SK-N-SH (cell line): ENCODE data around the gene SIRPB2. TPM values are rescaled to one million over a fixed set of nuclear protein-coding genes. Genes with fewer than 3 reads are reported as not detected.

Source experiments
- CTCF ChIA-PET: fragments of 300-600, 350-600 bp; formaldehyde crosslinking; extraction: SDS; loops from one replicate; lab custom pipeline; 2021; lab: Yijun Ruan, JAX
- POLR2A ChIA-PET: fragments of 350-600 bp; sonication (Branson Sonifier 250); formaldehyde crosslinking; extraction: SDS; loops from one replicate; lab custom pipeline; 2020; ENCODE audit warnings: antibody characterized with exemption, inconsistent platforms; lab: Yijun Ruan, JAX
- DNase-seq: peaks from one replicate; pipeline ENCODE4 v3.0.0; 2012
- H2AFZ ChIP-seq: fragments of 200-600 bp; sonication (generic); 2 replicates; pipeline ENCODE4 v1.8.1; 2016; ENCODE audit warnings: antibody characterized with exemption, mild to moderate bottlenecking, low read depth
- H3F3A ChIP-seq: fragments of 200-600 bp; sonication (generic); replicated peaks from 2 replicates; pipeline ENCODE3; 2016; ENCODE audit warnings: antibody characterized with exemption, mild to moderate bottlenecking; ENCODE audit not compliant: insufficient read depth
- H3K27ac ChIP-seq, 2 experiments: fragments of 200-500 bp in 1 of 2; fragments of 200-600 bp in 1 of 2; sonication (Bioruptor generic) in 1 of 2; sonication (generic), shearing (Covaris generic) in 1 of 2; 2 replicates each; pipeline versions ENCODE4 v1.5.1 to v1.6.1; 2014 to 2016; ENCODE audit warnings: low read depth in 2 of 2, inconsistent platforms in 1 of 2, low read length in 1 of 2, mild to moderate bottlenecking in 1 of 2, mixed read lengths in 1 of 2
- H3K27me3 ChIP-seq: fragments of 200-600 bp; sonication (generic), shearing (Covaris generic); 2 replicates; pipeline ENCODE4 v1.6.1; 2016; ENCODE audit warnings: mixed run types; ENCODE audit not compliant: insufficient read depth
- H3K36me3 ChIP-seq, 2 experiments: fragments of 200-500 bp in 1 of 2; fragments of 200-600 bp in 1 of 2; sonication (Bioruptor generic) in 1 of 2; sonication (generic) in 1 of 2; replicated peaks in 1 of 2; 2 replicates each; pipeline versions ENCODE3 to v1.5.1; 2014 to 2016; ENCODE audit warnings: low read length in 1 of 2, mild to moderate bottlenecking in 1 of 2; ENCODE audit not compliant: insufficient read depth in 2 of 2, control insufficient read depth in 1 of 2
- H3K4me1 ChIP-seq, 2 experiments: fragments of 200-500 bp in 1 of 2; fragments of 200-600 bp in 1 of 2; sonication (Bioruptor generic) in 1 of 2; sonication (generic), shearing (Covaris generic) in 1 of 2; 2 replicates each; pipeline versions ENCODE4 v1.5.1 to v1.6.1; 2014 to 2016; ENCODE audit warnings: low read depth in 1 of 2, low read length in 1 of 2, mixed run types in 1 of 2; ENCODE audit not compliant: insufficient read depth in 2 of 2, control insufficient read depth in 1 of 2
- H3K4me2 ChIP-seq: fragments of 200-600 bp; sonication (generic), shearing (Covaris generic); 2 replicates; pipeline ENCODE4 v1.6.1; 2017; ENCODE audit warnings: mixed run types
- H3K4me3 ChIP-seq, 2 experiments: fragments of 200-500 bp in 1 of 2; fragments of 200-600 bp in 1 of 2; sonication (Bioruptor generic) in 1 of 2; sonication (generic), shearing (Covaris generic) in 1 of 2; 2 replicates each; pipeline versions ENCODE4 v1.5.1 to v1.8.1; 2014 to 2016; ENCODE audit warnings: low read depth in 2 of 2, inconsistent platforms in 1 of 2, low read length in 1 of 2, mild to moderate bottlenecking in 1 of 2, mixed read lengths in 1 of 2, moderate library complexity in 1 of 2
- H3K79me2 ChIP-seq: fragments of 200-600 bp; sonication (generic); 2 replicates; pipeline ENCODE4 v1.8.1; 2017; ENCODE audit warnings: mild to moderate bottlenecking; ENCODE audit not compliant: insufficient read depth
- H3K9ac ChIP-seq: fragments of 200-600 bp; sonication (generic); 2 replicates; pipeline ENCODE4 v1.6.1; 2017; ENCODE audit warnings: mixed run types
- H3K9me2 ChIP-seq: fragments of 200-600 bp; sonication (generic); 2 replicates; pipeline ENCODE4 v1.6.1; 2017; ENCODE audit warnings: mixed run types
- H3K9me3 ChIP-seq: fragments of 200-600 bp; sonication (generic); 2 replicates; pipeline ENCODE4 v1.6.1; 2017; ENCODE audit warnings: mixed run types, mild to moderate bottlenecking, moderate library complexity
- H4K20me1 ChIP-seq: fragments of 200-600 bp; sonication (generic); 2 replicates; pipeline ENCODE4 v1.6.1; 2017; ENCODE audit warnings: mild to moderate bottlenecking, mixed run types; ENCODE audit not compliant: insufficient read depth
- FOSL2 ChIP-seq: IDR thresholded peaks from 2 replicates; pipeline ENCODE4 v1.4.0; 2012; ENCODE audit warnings: low read depth, mild to moderate bottlenecking, moderate library complexity, borderline replicate concordance
- FOXJ3 ChIP-seq: sonication (generic); formaldehyde crosslinking; IDR thresholded peaks from 2 replicates; pipeline ENCODE4 v1.5.1; 2020; ENCODE audit warnings: mild to moderate bottlenecking, missing genetic modification reagents
- FOXM1 ChIP-seq: IDR thresholded peaks from 2 replicates; pipeline ENCODE4 v1.4.0; 2012; ENCODE audit warnings: low read depth, mild to moderate bottlenecking
- JUND ChIP-seq: IDR thresholded peaks from 2 replicates; pipeline ENCODE4 v1.4.0; 2012
- SIN3A ChIP-seq: IDR thresholded peaks from 2 replicates; pipeline ENCODE4 v1.6.1; 2012; ENCODE audit warnings: low read depth, mild to moderate bottlenecking, low read length, moderate library complexity, borderline replicate concordance
- USF2 ChIP-seq: fragments of 150-350 bp; IDR thresholded peaks from 2 replicates; pipeline ENCODE4 v1.6.1; 2017; ENCODE audit warnings: antibody characterized with exemption, low read length, low read depth, borderline replicate concordance
- whole genome bisulfite sequencing: methylation state at CpG from one replicate; pipeline ENCODE4 v1.1.6; 2017; ENCODE audit warnings: low lambda C conversion rate; 5-methylcytosine and 5-hydroxymethylcytosine counted together
- polyA plus RNA-seq, 3 experiments: library from polyadenylated mRNA; depleted of rRNA; stranded (reverse); fragments of >200 nt; gene quantifications; 2 replicates each; pipeline ENCODE4 v1.2.3, GENCODE V29; 2012
- TF ChIP-seq, protein P1 (sequence below): IDR thresholded peaks from 2 replicates; pipeline ENCODE4 v1.4.0; 2012; ENCODE audit warnings: low read depth, borderline replicate concordance
- TF ChIP-seq, protein P2 (sequence below): fragments of 150-350 bp; IDR thresholded peaks from 2 replicates; pipeline ENCODE4 v1.6.1; 2016; ENCODE audit warnings: mild to moderate bottlenecking, low read depth, low read length

Gene SIRPB2
- polyA plus RNA-seq, 1 of the 3 experiments (the other 2 are of a cell fraction), result not detected

- H4K20me1 ChIP-seq, result no peaks in the 10 kb centered on the region
- DNase-seq, result no peak
- no peaks in the 10 kb centered on the region for H3K36me3 ChIP-seq
- WGBS, result 25% methylated on average over 4 of the region's 4 CpGs
- H3K4me2 ChIP-seq, result peak overlapping the region; percentile 55; the same call in 1 of the 2 replicates
- no peaks in the 10 kb centered on the region for H3K79me2 ChIP-seq
- H3K9ac ChIP-seq, result no peak overlapping the region
- H3K9me2 ChIP-seq, result no peaks in the 10 kb centered on the region
- no peak overlapping the region for H3K27ac ChIP-seq
- ChIA-PET CTCF (interaction anchor here (0.7 to 2.6 kb wide), 2 partner anchors 12 to 166 kb away, joined by 3 to 9 read pairs; partner anchors contain the start of gene NSFL1C), POLR2A (no interaction called here)
- TF ChIP-seq, protein P1, sequence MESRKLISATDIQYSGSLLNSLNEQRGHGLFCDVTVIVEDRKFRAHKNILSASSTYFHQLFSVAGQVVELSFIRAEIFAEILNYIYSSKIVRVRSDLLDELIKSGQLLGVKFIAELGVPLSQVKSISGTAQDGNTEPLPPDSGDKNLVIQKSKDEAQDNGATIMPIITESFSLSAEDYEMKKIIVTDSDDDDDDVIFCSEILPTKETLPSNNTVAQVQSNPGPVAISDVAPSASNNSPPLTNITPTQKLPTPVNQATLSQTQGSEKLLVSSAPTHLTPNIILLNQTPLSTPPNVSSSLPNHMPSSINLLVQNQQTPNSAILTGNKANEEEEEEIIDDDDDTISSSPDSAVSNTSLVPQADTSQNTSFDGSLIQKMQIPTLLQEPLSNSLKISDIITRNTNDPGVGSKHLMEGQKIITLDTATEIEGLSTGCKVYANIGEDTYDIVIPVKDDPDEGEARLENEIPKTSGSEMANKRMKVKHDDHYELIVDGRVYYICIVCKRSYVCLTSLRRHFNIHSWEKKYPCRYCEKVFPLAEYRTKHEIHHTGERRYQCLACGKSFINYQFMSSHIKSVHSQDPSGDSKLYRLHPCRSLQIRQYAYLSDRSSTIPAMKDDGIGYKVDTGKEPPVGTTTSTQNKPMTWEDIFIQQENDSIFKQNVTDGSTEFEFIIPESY, result no peak
- TF ChIP-seq FOXJ3 (CRISPR knock-in tag), result no peak
- TF ChIP-seq JUND, result peak; percentile 48; the same call in 1 of the 2 replicates
- TF ChIP-seq, protein P2, sequence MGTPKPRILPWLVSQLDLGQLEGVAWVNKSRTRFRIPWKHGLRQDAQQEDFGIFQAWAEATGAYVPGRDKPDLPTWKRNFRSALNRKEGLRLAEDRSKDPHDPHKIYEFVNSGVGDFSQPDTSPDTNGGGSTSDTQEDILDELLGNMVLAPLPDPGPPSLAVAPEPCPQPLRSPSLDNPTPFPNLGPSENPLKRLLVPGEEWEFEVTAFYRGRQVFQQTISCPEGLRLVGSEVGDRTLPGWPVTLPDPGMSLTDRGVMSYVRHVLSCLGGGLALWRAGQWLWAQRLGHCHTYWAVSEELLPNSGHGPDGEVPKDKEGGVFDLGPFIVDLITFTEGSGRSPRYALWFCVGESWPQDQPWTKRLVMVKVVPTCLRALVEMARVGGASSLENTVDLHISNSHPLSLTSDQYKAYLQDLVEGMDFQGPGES, result no peak
- TF ChIP-seq USF2, result no peak
- TF ChIP-seq SIN3A, result no peak
- no peak for TF ChIP-seq FOXM1
- peak; percentile 74; the same call in 1 of the 2 replicates for TF ChIP-seq FOSL2
- H3K4me1 ChIP-seq, result peaks cover 0 to 8% of the 10 kb centered on the region in 2 experiments; a peak in 1 of 4 replicates
- no peaks in the 10 kb centered on the region for H3K9me3 ChIP-seq
- H3K4me3 ChIP-seq, result no peak overlapping the region
- peak overlapping the region; percentile 62; the same call in 1 of the 2 replicates for H2AFZ ChIP-seq
- H3F3A ChIP-seq, result no peaks in the 10 kb centered on the region
- no peaks in the 10 kb centered on the region for H3K27me3 ChIP-seq
These were observed 12.7 kb downstream of the SIRPB2 start for GRCh38 chr20:1478566-1478965.

GRCh38 chr20:1477896-1478490 lies 13.2 kb downstream of the SIRPB2 start:
- H3K9me3 ChIP-seq, result no peaks in the 10 kb centered on the region
- peak overlapping the region; percentile 55; the same call in 1 of the 2 replicates for H3K4me2 ChIP-seq
- H3K27ac ChIP-seq, result no peak overlapping the region
- ChIA-PET CTCF (interaction anchor here (1.8 to 2.6 kb wide), 2 partner anchors 11 kb away, joined by 8 to 9 read pairs; partner anchors contain the start of gene NSFL1C), POLR2A (no interaction called here)
- no peaks in the 10 kb centered on the region for H3K27me3 ChIP-seq
- H2AFZ ChIP-seq, result no peak overlapping the region
- H3K4me1 ChIP-seq, result peaks cover 0 to 8% of the 10 kb centered on the region in 2 experiments; a peak in 1 of 4 replicates
- no peak for TF ChIP-seq JUND
- H3K79me2 ChIP-seq, result no peaks in the 10 kb centered on the region
- H4K20me1 ChIP-seq, result no peaks in the 10 kb centered on the region
- no peak overlapping the region for H3K4me3 ChIP-seq
- WGBS, result 64% methylated on average over 6 of the region's 7 CpGs
- no peaks in the 10 kb centered on the region for H3K9me2 ChIP-seq
- H3F3A ChIP-seq, result no peaks in the 10 kb centered on the region
- H3K36me3 ChIP-seq, result no peaks in the 10 kb centered on the region
- DNase-seq, result no peak
- H3K9ac ChIP-seq, result no peak overlapping the region
